HepG2 (cell line): Measurements from ENCODE around the gene IL1RAPL1. TPM values are rescaled to one million over a fixed set of nuclear protein-coding genes. Genes with fewer than 3 reads are reported as not detected.

Source experiments
- ATAC-seq: fragments of 200-7000 bp; cut with Tn5 transposase; 3 replicates; pipeline ENCODE4 v1.9.1; 2020; ENCODE audit warnings: mild to moderate bottlenecking, moderate library complexity
- BruUV-seq: library from RNA; stranded (reverse); fragments of 400-500 nt; replicated peaks from 2 replicates; lab custom pipeline; 2021; lab: Mats Ljungman, UMichigan
- CTCF ChIA-PET: fragments of 300-600 bp; formaldehyde crosslinking; extraction: SDS; loops from one replicate; lab custom pipeline; 2021; ENCODE audit warnings: low total read pairs, inconsistent platforms, low intra/inter-chr PET ratio; lab: Yijun Ruan, JAX
- POLR2A ChIA-PET: fragments of 350-600 bp; sonication (Branson Sonifier 250); formaldehyde crosslinking; loops from one replicate; lab custom pipeline; 2020; ENCODE audit warnings: antibody characterized with exemption, inconsistent platforms; lab: Yijun Ruan, JAX
- DNase-seq: peaks from one replicate; pipeline ENCODE4 v3.0.0-alpha.2; 2015; ENCODE audit warnings: low spot score
- FAIRE-seq: peaks from 3 replicates; lab custom pipeline; 2011; peaks lifted over from hg19 to GRCh38; lab: Jason Lieb, UNC
- H2AFZ ChIP-seq: one replicate; pipeline ENCODE4 v1.6.1; 2011; ENCODE audit warnings: low read length, inconsistent platforms
- H3K27ac ChIP-seq: fragments of 300-600 bp; 3 replicates; pipeline ENCODE4 v1.8.0; 2011; ENCODE audit warnings: mixed run types, mild to moderate bottlenecking, mixed read lengths, low read length, inconsistent platforms; ENCODE audit not compliant: insufficient read depth; ENCODE audit errors: extremely low read length
- H3K27me3 ChIP-seq, 2 experiments: fragments of 200-600 bp in 1 of 2; 2 replicates in 1 of 2; 3 replicates in 1 of 2; pipeline versions ENCODE4 v1.6.0 to v1.8.0; 2011; ENCODE audit warnings: low read length in 2 of 2, mild to moderate bottlenecking in 2 of 2, moderate library complexity in 2 of 2, inconsistent platforms in 1 of 2; ENCODE audit not compliant: insufficient read depth in 2 of 2, control insufficient read depth in 1 of 2
- H3K36me3 ChIP-seq, 2 experiments: fragments of 200-600 bp in 1 of 2; replicated peaks in 1 of 2; 2 replicates in 1 of 2; 3 replicates in 1 of 2; pipeline versions ENCODE4 v1.5.1 to v1.8.0; 2011; ENCODE audit warnings: low read length in 2 of 2, inconsistent platforms in 1 of 2; ENCODE audit not compliant: insufficient read depth in 2 of 2, control insufficient read depth in 1 of 2
- H3K4me1 ChIP-seq: 2 replicates; pipeline ENCODE4 v1.5.1; 2012; ENCODE audit warnings: low read length, inconsistent platforms; ENCODE audit not compliant: insufficient read depth
- H3K4me2 ChIP-seq: 2 replicates; pipeline ENCODE4 v1.6.0; 2011; ENCODE audit warnings: low read depth, low read length, inconsistent platforms
- H3K4me3 ChIP-seq, 3 experiments: fragments of 200-600 bp in 1 of 3; sonication (generic), shearing (Covaris generic) in 1 of 3; replicated peaks in 1 of 3; 2 replicates each; pipeline ENCODE4 v1.5.1; 2011 to 2016; ENCODE audit warnings: low read length in 3 of 3, inconsistent platforms in 2 of 3, low read depth in 2 of 3, mild to moderate bottlenecking in 2 of 3, control low read depth in 1 of 3, mixed read lengths in 1 of 3; ENCODE audit not compliant: insufficient read depth in 1 of 3
- H3K79me2 ChIP-seq: one replicate; pipeline ENCODE4 v1.6.1; 2011; ENCODE audit warnings: low read length, inconsistent platforms; ENCODE audit not compliant: insufficient read depth
- H3K9ac ChIP-seq: 2 replicates; pipeline ENCODE4 v1.6.0; 2011; ENCODE audit warnings: mild to moderate bottlenecking, low read depth, low read length, inconsistent platforms; ENCODE audit not compliant: insufficient read depth
- H3K9me3 ChIP-seq: 2 replicates; pipeline ENCODE4 v1.5.1; 2012; ENCODE audit warnings: mild to moderate bottlenecking, low read length
- H4K20me1 ChIP-seq: 2 replicates; pipeline ENCODE4 v1.6.0; 2011; ENCODE audit warnings: inconsistent platforms, mild to moderate bottlenecking, low read length, moderate library complexity; ENCODE audit not compliant: insufficient read depth
- GFI1 ChIP-seq: sonication (generic); formaldehyde crosslinking; IDR thresholded peaks from 2 replicates; pipeline ENCODE4 v1.5.0; 2020; ENCODE audit warnings: missing genetic modification reagents, mild to moderate bottlenecking, borderline replicate concordance
- GTF2F1 ChIP-seq: fragments of 150-350 bp; IDR thresholded peaks from 2 replicates; pipeline ENCODE4 v1.6.1; 2014; ENCODE audit warnings: low read length
- IKZF1 ChIP-seq: fragments of 450-650 bp; IDR thresholded peaks from 2 replicates; pipeline ENCODE4 v1.7.1; 2016
- MEIS1 ChIP-seq: sonication (generic); formaldehyde crosslinking; IDR thresholded peaks from 2 replicates; pipeline ENCODE4 v1.9.0; 2021; ENCODE audit warnings: mild to moderate bottlenecking, missing genetic modification reagents, moderate library complexity, borderline replicate concordance
- SALL2 ChIP-seq: sonication (generic); formaldehyde crosslinking; IDR thresholded peaks from 2 replicates; pipeline ENCODE4 v1.8.1; 2023; ENCODE audit warnings: mild to moderate bottlenecking, missing genetic modification reagents, inconsistent platforms
- SMARCC2 ChIP-seq: fragments of 450-650 bp; IDR thresholded peaks from 2 replicates; pipeline ENCODE4 v1.6.1; 2017; ENCODE audit warnings: antibody characterized with exemption, mild to moderate bottlenecking
- TBP ChIP-seq: sonication (generic); formaldehyde crosslinking; IDR thresholded peaks from 2 replicates; pipeline ENCODE4 v1.5.0; 2020; ENCODE audit warnings: missing genetic modification reagents
- TCF7 ChIP-seq: sonication (generic); IDR thresholded peaks from 2 replicates; pipeline ENCODE4 v1.6.1; 2016; ENCODE audit warnings: antibody characterized with exemption, low read depth
- ZNF143 ChIP-seq: sonication (generic); formaldehyde crosslinking; IDR thresholded peaks from 2 replicates; pipeline ENCODE4 v1.4.0; 2020; ENCODE audit warnings: missing genetic modification reagents
- ZNF501 ChIP-seq: sonication (generic); formaldehyde crosslinking; IDR thresholded peaks from 2 replicates; pipeline ENCODE4 v1.5.1; 2020; ENCODE audit warnings: mild to moderate bottlenecking, moderate library complexity, missing genetic modification reagents
- WGBS: methylation state at CpG from one replicate; pipeline ENCODE4 v1.1.6; 2017; ENCODE audit warnings: low lambda C conversion rate; 5-methylcytosine and 5-hydroxymethylcytosine counted together
- in situ Hi-C: cut with HindIII; loops from 2 replicates; pipeline ENCODE4 v1.10.0; 2017; ENCODE audit warnings: low pct_unique_long_range_greater_than_20kb; ENCODE audit not compliant: extremely low pct_ligation_motif_present
- intact Hi-C: fragments of 100-400 bp; cut with micrococcal nuclease; formaldehyde crosslinking; loops from one replicate; pipeline ENCODE4 v1.10.0; 2022; ENCODE audit not compliant: unreplicated experiment
- polyA plus RNA-seq, 8 experiments: library from polyadenylated mRNA; depleted of rRNA in 3 of 8; stranded (reverse) in 7 of 8; unstranded in 1 of 8; fragments of >200 nt; fragmentation: Illumina TruSeq in 4 of 8; extraction: Trizol in 4 of 8; gene quantifications; 2 replicates each; pipeline versions ENCODE4 v1.2.1 to v1.2.3, GENCODE V29; 2011 to 2016; ENCODE audit warnings: low read depth in 4 of 8, missing spikeins in 1 of 8, mixed read lengths in 1 of 8; ENCODE audit not compliant: insufficient read depth in 1 of 8
- total RNA-seq, 5 experiments: library from RNA; depleted of rRNA; stranded (reverse); fragments of >200 nt; fragmentation: Illumina TruSeq; extraction: Trizol; gene quantifications; 2 replicates each; pipeline ENCODE4 v1.2.3, GENCODE V29; 2016; ENCODE audit warnings: low read depth in 1 of 5
- TF ChIP-seq, protein P1 (sequence below): sonication (generic); formaldehyde crosslinking; IDR thresholded peaks from 2 replicates; pipeline ENCODE4 v1.5.1; 2020; ENCODE audit warnings: missing genetic modification reagents, mild to moderate bottlenecking, borderline replicate concordance
- TF ChIP-seq, protein P2 (sequence below): sonication (generic); formaldehyde crosslinking; IDR thresholded peaks from 2 replicates; pipeline ENCODE4 v1.5.1; 2020; ENCODE audit warnings: missing genetic modification reagents, mild to moderate bottlenecking, borderline replicate concordance

Gene IL1RAPL1
- total and polyA plus RNA-seq, 2 of the 13 experiments (the other 11 are each of a cell fraction or from before 2014, with no cell fraction given), result 0.04 TPM; not detected in 1

DNA sequence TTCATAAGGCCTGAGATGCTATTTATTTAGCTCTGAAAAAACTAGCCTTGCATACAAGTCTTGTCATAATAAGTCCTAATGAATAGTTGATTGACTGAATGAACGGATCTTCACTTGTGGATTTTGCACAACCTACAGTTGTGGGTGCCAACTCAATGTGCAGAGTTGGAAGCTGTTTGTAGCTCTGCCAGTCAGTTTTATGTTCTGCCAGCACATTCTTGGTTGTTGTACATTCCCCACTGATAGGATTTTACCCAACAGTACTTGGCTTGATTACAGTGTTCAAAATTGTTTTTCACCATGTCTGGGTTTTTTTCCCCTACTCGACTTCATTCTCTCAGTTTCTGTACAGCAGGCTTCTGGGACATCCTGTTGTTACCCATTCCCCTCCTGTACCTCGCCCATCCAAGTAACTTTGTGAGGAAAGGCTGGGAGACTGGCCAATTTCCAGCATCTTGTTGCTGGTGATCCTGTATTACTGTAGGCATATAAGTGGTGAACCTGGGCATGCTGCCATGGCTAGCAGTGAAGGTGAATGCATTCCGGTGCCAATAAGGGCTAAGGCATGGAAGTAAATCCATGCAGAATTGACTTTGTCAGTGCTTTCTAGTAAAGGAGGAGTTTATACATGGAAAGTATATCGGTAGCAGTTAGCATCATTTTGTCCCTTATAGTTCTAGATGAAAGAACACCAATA lies 22.8 kb downstream of the IL1RAPL1 start:
- Histone ChIP-seq H3K27me3 (no peaks in the 10 kb centered on the region), H3K79me2 (no peaks in the 10 kb centered on the region), H4K20me1 (no peaks in the 10 kb centered on the region), H3K27ac (no peak overlapping the region)
- WGBS, result 0% methylated on average over 5 of the region's 5 CpGs
- no peak for FAIRE-seq
- intact Hi-C loops, result no loop called here
- TF ChIP-seq, protein P1, sequence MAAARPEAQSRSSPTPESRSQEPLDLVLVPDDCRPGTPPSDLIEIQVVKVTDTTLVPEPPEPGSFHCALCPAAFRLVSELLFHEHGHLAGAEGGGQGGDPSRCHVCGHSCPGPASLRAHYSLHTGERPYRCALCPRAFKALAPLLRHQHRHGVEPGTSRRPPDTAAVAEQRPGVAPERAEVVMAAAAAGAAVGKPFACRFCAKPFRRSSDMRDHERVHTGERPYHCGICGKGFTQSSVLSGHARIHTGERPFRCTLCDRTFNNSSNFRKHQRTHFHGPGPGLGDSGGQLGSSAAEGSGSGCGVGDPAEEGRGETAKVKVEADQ (CRISPR knock-in tag), result no peak
- TF ChIP-seq ZNF143 (CRISPR knock-in tag) (no peak), ZNF501 (CRISPR knock-in tag) (no peak), TCF7 (no peak), SMARCC2 (no peak), SALL2 (CRISPR knock-in tag) (no peak), IKZF1 (no peak), MEIS1 (CRISPR knock-in tag) (no peak), GTF2F1 (no peak), TBP (CRISPR knock-in tag) (no peak), GFI1 (no peak)
- TF ChIP-seq, protein P2, sequence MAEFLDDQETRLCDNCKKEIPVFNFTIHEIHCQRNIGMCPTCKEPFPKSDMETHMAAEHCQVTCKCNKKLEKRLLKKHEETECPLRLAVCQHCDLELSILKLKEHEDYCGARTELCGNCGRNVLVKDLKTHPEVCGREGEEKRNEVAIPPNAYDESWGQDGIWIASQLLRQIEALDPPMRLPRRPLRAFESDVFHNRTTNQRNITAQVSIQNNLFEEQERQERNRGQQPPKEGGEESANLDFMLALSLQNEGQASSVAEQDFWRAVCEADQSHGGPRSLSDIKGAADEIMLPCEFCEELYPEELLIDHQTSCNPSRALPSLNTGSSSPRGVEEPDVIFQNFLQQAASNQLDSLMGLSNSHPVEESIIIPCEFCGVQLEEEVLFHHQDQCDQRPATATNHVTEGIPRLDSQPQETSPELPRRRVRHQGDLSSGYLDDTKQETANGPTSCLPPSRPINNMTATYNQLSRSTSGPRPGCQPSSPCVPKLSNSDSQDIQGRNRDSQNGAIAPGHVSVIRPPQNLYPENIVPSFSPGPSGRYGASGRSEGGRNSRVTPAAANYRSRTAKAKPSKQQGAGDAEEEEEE (CRISPR knock-in tag), result no peak
- TF ChIP-seq, all 625 proteins: peak for 0
- ATAC-seq (no peak), DNase-seq (no peak)
- CTCF ChIA-PET, result no interaction called here
- no peaks in the 10 kb centered on the region for H3K4me1 ChIP-seq
- in situ Hi-C loops, result no loop called here
- H3K4me3 ChIP-seq, result no peak overlapping the region
- no peaks in the 10 kb centered on the region for H3K36me3 ChIP-seq
- H2AFZ ChIP-seq, result no peak overlapping the region
- H3K9me3 ChIP-seq, result no peaks in the 10 kb centered on the region
- H3K4me2 ChIP-seq, result no peak overlapping the region
- H3K9ac ChIP-seq, result no peak overlapping the region
- BruUV-seq, result no TSS peak
- POLR2A ChIA-PET, result no interaction called here
